OCI-LY7 (cell line): ENCODE results near the gene FNDC3B.

ENCODE experiments used
- CTCF ChIP-seq: fragments of 200-600 bp; sonication (generic); conservative IDR thresholded peaks from 2 replicates; pipeline ENCODE4 v1.5.1; 2014; ENCODE audit warnings: mild to moderate bottlenecking, antibody characterized with exemption, low read length, moderate library complexity, mixed read lengths
- EZH2phosphoT487 ChIP-seq: fragments of 200-600 bp; sonication (generic); IDR thresholded peaks from 2 replicates; pipeline ENCODE4 v1.6.1; 2018; ENCODE audit warnings: low read depth, borderline replicate concordance, mild to moderate bottlenecking, mixed run types, antibody characterized with exemption, low read length, moderate library complexity, mixed read lengths

GRCh38 chr3:172202797-172203196 is 163.4 kb downstream of the FNDC3B start:
- TF ChIP-seq EZH2phosphoT487 = no peak
- no peak for TF ChIP-seq CTCF
